Astrocyte (in vitro differentiated cells and primary cell): Measurements from ENCODE around the gene CSNK2A1.

ENCODE experiments used
- EZH2 ChIP-seq: IDR thresholded peaks from 2 replicates; pipeline ENCODE4 v1.6.1; 2012; ENCODE audit warnings: mild to moderate bottlenecking, low read length, inconsistent platforms; ENCODE audit not compliant: insufficient read depth
- TF ChIP-seq, protein P1 (sequence below): IDR thresholded peaks from 2 replicates; pipeline ENCODE4 v1.5.1; 2011; ENCODE audit warnings: low read depth, mild to moderate bottlenecking, inconsistent platforms, low read length, moderate library complexity; ENCODE audit not compliant: insufficient read depth

DNA sequence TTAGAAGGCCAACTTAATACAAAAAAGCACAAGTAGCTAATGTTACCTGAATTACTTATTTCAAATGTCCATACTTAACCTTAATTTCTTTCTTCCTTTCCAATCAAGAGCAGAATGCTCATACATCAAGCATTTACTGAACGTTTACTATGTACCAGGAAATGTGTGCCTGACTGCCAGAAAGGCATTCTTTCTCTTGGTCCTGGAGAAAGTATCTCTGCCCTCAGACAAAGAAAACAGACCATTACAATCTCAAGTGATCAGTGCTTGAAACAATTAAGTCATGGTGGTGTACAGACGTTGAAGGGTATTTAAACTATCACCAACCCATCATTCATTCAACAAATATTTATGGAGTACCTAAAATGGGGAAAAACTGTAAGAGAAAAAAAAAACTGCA lies 26.4 kb downstream of the CSNK2A1 start:
- TF ChIP-seq, protein P1, sequence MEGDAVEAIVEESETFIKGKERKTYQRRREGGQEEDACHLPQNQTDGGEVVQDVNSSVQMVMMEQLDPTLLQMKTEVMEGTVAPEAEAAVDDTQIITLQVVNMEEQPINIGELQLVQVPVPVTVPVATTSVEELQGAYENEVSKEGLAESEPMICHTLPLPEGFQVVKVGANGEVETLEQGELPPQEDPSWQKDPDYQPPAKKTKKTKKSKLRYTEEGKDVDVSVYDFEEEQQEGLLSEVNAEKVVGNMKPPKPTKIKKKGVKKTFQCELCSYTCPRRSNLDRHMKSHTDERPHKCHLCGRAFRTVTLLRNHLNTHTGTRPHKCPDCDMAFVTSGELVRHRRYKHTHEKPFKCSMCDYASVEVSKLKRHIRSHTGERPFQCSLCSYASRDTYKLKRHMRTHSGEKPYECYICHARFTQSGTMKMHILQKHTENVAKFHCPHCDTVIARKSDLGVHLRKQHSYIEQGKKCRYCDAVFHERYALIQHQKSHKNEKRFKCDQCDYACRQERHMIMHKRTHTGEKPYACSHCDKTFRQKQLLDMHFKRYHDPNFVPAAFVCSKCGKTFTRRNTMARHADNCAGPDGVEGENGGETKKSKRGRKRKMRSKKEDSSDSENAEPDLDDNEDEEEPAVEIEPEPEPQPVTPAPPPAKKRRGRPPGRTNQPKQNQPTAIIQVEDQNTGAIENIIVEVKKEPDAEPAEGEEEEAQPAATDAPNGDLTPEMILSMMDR, result no peak
- TF ChIP-seq EZH2, result no peak
